H1 (cell line): Measurements from ENCODE around the gene INTS6.

Source experiments
- EP300 ChIP-seq, 2 experiments: IDR thresholded peaks; 1 replicate in 1 of 2; 2 replicates in 1 of 2; pipeline ENCODE4 v1.6.1; 2011 to 2012; ENCODE audit warnings: low read depth in 2 of 2, low read length in 2 of 2, mild to moderate bottlenecking in 2 of 2, borderline replicate concordance in 1 of 2, inconsistent platforms in 1 of 2, moderate library complexity in 1 of 2
- TAF1 ChIP-seq: IDR thresholded peaks from 2 replicates; pipeline ENCODE4 v1.6.1; 2011; ENCODE audit warnings: mild to moderate bottlenecking, low read depth, low read length
- TF ChIP-seq, protein P1 (sequence below): IDR thresholded peaks from 2 replicates; pipeline ENCODE4 v1.6.1; 2012; ENCODE audit warnings: inconsistent platforms
- TF ChIP-seq, protein P2 (sequence below), 3 experiments: IDR thresholded peaks; 1 replicate in 2 of 3; 2 replicates in 1 of 3; pipeline versions ENCODE4 v1.5.1 to v1.6.1; 2011; ENCODE audit warnings: low read length in 3 of 3, mild to moderate bottlenecking in 3 of 3, inconsistent platforms in 2 of 3, low read depth in 1 of 3, moderate library complexity in 1 of 3; ENCODE audit not compliant: insufficient read depth in 1 of 3; ENCODE audit errors: control extremely low read depth in 1 of 3

DNA sequence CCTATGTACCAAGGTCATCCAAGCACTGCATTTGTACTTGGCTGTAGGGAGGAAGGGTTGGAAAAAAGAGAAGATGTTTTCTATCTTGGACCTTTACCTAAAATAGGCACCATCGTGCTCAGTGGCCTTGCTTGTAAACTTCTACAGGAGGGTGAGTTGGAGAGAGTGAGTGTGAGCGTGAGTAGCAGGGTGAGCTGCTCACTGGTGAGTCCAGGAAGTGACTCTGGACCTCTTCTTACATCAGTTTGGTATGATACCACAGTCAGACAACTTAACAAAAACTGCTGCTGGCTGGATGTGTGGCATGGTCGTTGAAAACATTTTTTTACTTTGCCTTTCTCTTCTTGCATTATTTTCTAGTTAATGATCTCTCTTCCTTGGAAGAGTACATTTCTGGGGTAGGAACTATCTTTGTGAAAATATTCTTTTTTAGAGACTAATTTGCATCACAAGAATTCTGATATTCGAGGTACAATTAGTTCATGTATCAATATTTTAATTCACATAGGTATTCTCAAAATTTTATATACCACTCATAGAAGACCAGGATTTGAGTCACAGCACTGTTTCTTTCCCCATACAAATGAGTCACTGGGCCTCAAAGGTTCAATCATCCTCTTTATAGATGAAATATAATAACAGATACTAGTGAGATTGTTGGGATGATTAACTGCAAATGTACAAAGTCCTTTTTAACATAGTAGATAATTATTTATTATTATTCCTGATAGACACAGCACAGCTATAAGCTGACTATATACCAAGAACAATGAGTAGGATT, 112.7 kb downstream of the INTS6 start:
- no peak for TF ChIP-seq EP300 (IDR thresholded peaks at IDR 0.05; ENCODE audit: borderline replicate concordance in 1 of 2, low read depth in 2 of 2, low read length in 2 of 2)
- TF ChIP-seq, protein P1, sequence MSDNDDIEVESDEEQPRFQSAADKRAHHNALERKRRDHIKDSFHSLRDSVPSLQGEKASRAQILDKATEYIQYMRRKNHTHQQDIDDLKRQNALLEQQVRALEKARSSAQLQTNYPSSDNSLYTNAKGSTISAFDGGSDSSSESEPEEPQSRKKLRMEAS = no peak
- TF ChIP-seq, protein P2, sequence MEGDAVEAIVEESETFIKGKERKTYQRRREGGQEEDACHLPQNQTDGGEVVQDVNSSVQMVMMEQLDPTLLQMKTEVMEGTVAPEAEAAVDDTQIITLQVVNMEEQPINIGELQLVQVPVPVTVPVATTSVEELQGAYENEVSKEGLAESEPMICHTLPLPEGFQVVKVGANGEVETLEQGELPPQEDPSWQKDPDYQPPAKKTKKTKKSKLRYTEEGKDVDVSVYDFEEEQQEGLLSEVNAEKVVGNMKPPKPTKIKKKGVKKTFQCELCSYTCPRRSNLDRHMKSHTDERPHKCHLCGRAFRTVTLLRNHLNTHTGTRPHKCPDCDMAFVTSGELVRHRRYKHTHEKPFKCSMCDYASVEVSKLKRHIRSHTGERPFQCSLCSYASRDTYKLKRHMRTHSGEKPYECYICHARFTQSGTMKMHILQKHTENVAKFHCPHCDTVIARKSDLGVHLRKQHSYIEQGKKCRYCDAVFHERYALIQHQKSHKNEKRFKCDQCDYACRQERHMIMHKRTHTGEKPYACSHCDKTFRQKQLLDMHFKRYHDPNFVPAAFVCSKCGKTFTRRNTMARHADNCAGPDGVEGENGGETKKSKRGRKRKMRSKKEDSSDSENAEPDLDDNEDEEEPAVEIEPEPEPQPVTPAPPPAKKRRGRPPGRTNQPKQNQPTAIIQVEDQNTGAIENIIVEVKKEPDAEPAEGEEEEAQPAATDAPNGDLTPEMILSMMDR (IDR thresholded peaks at IDR 0.05; ENCODE audit: control extremely low read depth in 1 of 3, insufficient read depth in 1 of 3, low read depth in 1 of 3, low read length in 3 of 3) = no peak
- no peak for TF ChIP-seq TAF1
